GM19193 (cell line): ENCODE results near the gene KIF12.

ENCODE experiments used
- POLR2A ChIP-seq: IDR thresholded peaks from 4 replicates; pipeline ENCODE4 v1.6.1; 2011; ENCODE audit not compliant: insufficient read depth, insufficient read length; ENCODE audit errors: extremely low read depth

Gene KIF12

GRCh38 chr9:114098936-114099668 lies at the start of gene KIF12:
Gene KIF12 (minus strand): TSS chr9:114099292. CDS start chr9:114099276, 16 bp downstream.
- no peak for TF ChIP-seq POLR2A

GRCh38 chr9:114146735-114147134 lies 47.6 kb upstream of the KIF12 start:
- TF ChIP-seq POLR2A = no peak

GRCh38 chr9:114143234-114143633 lies 44.1 kb upstream of the KIF12 start:
- TF ChIP-seq POLR2A = no peak

- TF ChIP-seq POLR2A = no peak
Measured at GRCh38 chr9:114141553-114142402, 42.7 kb upstream of the KIF12 start.

- TF ChIP-seq POLR2A = no peak
Measured at GRCh38 chr9:114140850-114141249, 41.8 kb upstream of the KIF12 start.

- no peak for TF ChIP-seq POLR2A
Measured at GRCh38 chr9:114140401-114140800, 41.3 kb upstream of the KIF12 start.

GRCh38 chr9:114139071-114139470 lies 40.0 kb upstream of the KIF12 start:
- TF ChIP-seq POLR2A = no peak

- TF ChIP-seq POLR2A = no peak
Measured at GRCh38 chr9:114138552-114138971, 39.5 kb upstream of the KIF12 start.

- TF ChIP-seq POLR2A = no peak
Measured at GRCh38 chr9:114137831-114138230, 38.7 kb upstream of the KIF12 start.

GRCh38 chr9:114134827-114135396 lies 35.8 kb upstream of the KIF12 start:
- no peak for TF ChIP-seq POLR2A

- no peak for TF ChIP-seq POLR2A
Measured at GRCh38 chr9:114132550-114132918, 33.4 kb upstream of the KIF12 start.

GRCh38 chr9:114131808-114132549 lies 32.9 kb upstream of the KIF12 start:
- no peak for TF ChIP-seq POLR2A

GRCh38 chr9:114130624-114131277 lies 31.7 kb upstream of the KIF12 start:
- no peak for TF ChIP-seq POLR2A

GRCh38 chr9:114130141-114130540 lies 31.0 kb upstream of the KIF12 start:
- TF ChIP-seq POLR2A = no peak
